GM10266 (cell line): Measurements from ENCODE around the gene CPLX1.

Source experiments
- DNase-seq: peaks from one replicate; pipeline ENCODE4 v3.0.0; 2012; ENCODE audit errors: extremely low spot score
- TF ChIP-seq, protein P1 (sequence below): IDR thresholded peaks from 2 replicates; pipeline ENCODE4 v1.5.1; 2012; ENCODE audit warnings: mild to moderate bottlenecking, low read depth; ENCODE audit not compliant: control insufficient read depth, insufficient read depth; ENCODE audit errors: missing control alignments

The CPLX1 gene

GRCh38 chr4:828641-829271, 2.8 kb upstream of the CPLX1 start:
- TF ChIP-seq, protein P1, sequence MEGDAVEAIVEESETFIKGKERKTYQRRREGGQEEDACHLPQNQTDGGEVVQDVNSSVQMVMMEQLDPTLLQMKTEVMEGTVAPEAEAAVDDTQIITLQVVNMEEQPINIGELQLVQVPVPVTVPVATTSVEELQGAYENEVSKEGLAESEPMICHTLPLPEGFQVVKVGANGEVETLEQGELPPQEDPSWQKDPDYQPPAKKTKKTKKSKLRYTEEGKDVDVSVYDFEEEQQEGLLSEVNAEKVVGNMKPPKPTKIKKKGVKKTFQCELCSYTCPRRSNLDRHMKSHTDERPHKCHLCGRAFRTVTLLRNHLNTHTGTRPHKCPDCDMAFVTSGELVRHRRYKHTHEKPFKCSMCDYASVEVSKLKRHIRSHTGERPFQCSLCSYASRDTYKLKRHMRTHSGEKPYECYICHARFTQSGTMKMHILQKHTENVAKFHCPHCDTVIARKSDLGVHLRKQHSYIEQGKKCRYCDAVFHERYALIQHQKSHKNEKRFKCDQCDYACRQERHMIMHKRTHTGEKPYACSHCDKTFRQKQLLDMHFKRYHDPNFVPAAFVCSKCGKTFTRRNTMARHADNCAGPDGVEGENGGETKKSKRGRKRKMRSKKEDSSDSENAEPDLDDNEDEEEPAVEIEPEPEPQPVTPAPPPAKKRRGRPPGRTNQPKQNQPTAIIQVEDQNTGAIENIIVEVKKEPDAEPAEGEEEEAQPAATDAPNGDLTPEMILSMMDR = no peak
- no peak for DNase-seq

- DNase-seq = no peak
- TF ChIP-seq, protein P1 = no peak
These were observed 1.5 kb upstream of the CPLX1 start for GRCh38 chr4:827209-828081.

- TF ChIP-seq, protein P1 = no peak
- DNase-seq = no peak
These were observed 729 bp upstream of the CPLX1 start for GRCh38 chr4:826508-827208.

GRCh38 chr4:825063-825970, 612 bp downstream of the CPLX1 start:
- TF ChIP-seq, protein P1 = no peak
- peak; percentile 82 for DNase-seq

DNA sequence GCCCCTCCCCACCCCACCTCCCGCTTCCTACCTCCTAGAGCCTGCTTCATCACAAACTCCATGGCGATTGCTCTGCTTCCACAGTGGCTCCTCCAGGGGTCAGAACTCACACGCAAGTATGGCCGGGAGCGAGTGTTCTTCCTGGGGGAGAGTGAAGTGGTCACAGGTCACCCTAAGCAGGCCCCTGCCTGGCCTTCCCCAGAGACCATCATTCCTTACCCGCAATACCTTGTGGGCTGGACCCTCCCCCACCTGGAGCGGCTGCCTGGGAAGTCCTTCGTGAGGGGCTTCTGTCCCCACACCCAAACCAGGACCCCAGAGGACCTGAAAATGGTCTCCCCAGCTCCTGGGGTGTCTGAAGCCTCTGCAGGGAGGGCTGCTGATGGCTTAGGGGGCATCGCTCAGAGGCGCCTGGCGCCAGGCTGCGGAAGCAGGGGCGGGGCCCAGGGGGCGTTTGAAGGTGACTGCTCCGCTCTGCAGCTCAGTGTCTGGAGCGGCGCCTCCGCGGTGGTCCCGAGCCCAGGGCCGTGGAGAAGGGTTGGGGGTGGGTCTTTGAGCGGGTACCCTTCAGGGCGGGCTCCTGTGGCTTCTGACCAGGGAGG, 1.4 kb downstream of the CPLX1 start:
- no peak for DNase-seq
- TF ChIP-seq, protein P1 = no peak

GRCh38 chr4:823761-824460, 2.0 kb downstream of the CPLX1 start:
- DNase-seq = no peak
- TF ChIP-seq, protein P1 = no peak
